ENCODE results near the gene CCDC127.

GRCh38 chr5:178110-178509 lies 39.8 kb downstream of the CCDC127 start:
- no peak for TF ChIP-seq SRF (IDR thresholded peaks at IDR 0.05; ENCODE audit: low read depth, low read length)
- TF ChIP-seq, protein P1, sequence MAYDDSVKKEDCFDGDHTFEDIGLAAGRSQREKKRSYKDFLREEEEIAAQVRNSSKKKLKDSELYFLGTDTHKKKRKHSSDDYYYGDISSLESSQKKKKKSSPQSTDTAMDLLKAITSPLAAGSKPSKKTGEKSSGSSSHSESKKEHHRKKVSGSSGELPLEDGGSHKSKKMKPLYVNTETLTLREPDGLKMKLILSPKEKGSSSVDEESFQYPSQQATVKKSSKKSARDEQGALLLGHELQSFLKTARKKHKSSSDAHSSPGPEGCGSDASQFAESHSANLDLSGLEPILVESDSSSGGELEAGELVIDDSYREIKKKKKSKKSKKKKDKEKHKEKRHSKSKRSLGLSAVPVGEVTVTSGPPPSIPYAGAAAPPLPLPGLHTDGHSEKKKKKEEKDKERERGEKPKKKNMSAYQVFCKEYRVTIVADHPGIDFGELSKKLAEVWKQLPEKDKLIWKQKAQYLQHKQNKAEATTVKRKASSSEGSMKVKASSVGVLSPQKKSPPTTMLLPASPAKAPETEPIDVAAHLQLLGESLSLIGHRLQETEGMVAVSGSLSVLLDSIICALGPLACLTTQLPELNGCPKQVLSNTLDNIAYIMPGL (CRISPR knock-in tag; IDR thresholded peaks at IDR 0.05; ENCODE audit: borderline replicate concordance in 1 of 2, low read depth in 1 of 2), result no peak
- no peak for TF ChIP-seq FOXK1 (CRISPR knock-in tag; IDR thresholded peaks at IDR 0.05; ENCODE audit: borderline replicate concordance, low read depth)
- TF ChIP-seq ASH2L (IDR thresholded peaks at IDR 0.05; ENCODE audit: insufficient read length, low read depth, low read length), result no peak
- TF ChIP-seq ZFP82 (CRISPR knock-in tag; IDR thresholded peaks at IDR 0.05; ENCODE audit: borderline replicate concordance), result no peak
- no peak for TF ChIP-seq ZNF224 (CRISPR knock-in tag; IDR thresholded peaks at IDR 0.05)
- TF ChIP-seq RFX5 (IDR thresholded peaks at IDR 0.05; ENCODE audit: low read depth, low read length), result no peak
- TF ChIP-seq HOXA9 (CRISPR knock-in tag; IDR thresholded peaks at IDR 0.05; ENCODE audit: borderline replicate concordance), result no peak

Measured in HepG2 (cell line).